K562 (cell line): ENCODE results near the gene DAPP1. TPM values are rescaled to one million over a fixed set of nuclear protein-coding genes. Genes with fewer than 3 reads are reported as not detected.

Source experiments
- ATF2 ChIP-seq: sonication (generic); formaldehyde crosslinking; IDR thresholded peaks from 2 replicates; pipeline ENCODE4 v1.8.1; 2022; ENCODE audit warnings: missing genetic modification reagents
- C11orf30 ChIP-seq: fragments of 450-650 bp; IDR thresholded peaks from 2 replicates; pipeline ENCODE4 v1.6.1; 2016; ENCODE audit warnings: low read depth, mild to moderate bottlenecking
- CREB1 ChIP-seq, 2 experiments: sonication (generic) in 1 of 2; formaldehyde crosslinking in 1 of 2; IDR thresholded peaks; 2 replicates each; pipeline versions ENCODE4 v1.6.1 to v1.8.0; 2012 to 2022; ENCODE audit warnings: inconsistent platforms in 1 of 2, mild to moderate bottlenecking in 1 of 2, missing genetic modification reagents in 1 of 2, moderate library complexity in 1 of 2
- CREB3L1 ChIP-seq: fragments of 450-650 bp; IDR thresholded peaks from 2 replicates; pipeline ENCODE4 v1.6.1; 2014; ENCODE audit warnings: low read depth, mild to moderate bottlenecking, moderate library complexity, borderline replicate concordance
- ELF1 ChIP-seq: fragments of 200-800 bp; sonication (Bioruptor generic); IDR thresholded peaks from 2 replicates; pipeline ENCODE4 v1.6.1; 2016; ENCODE audit warnings: missing genetic modification characterization, missing compliant biosample characterization
- MCM5 ChIP-seq: fragments of 450-650 bp; IDR thresholded peaks from 2 replicates; pipeline ENCODE4 v1.6.1; 2016; ENCODE audit warnings: low read depth
- MTA1 ChIP-seq: fragments of 450-650 bp; IDR thresholded peaks from 2 replicates; pipeline ENCODE4 v1.6.1; 2017; ENCODE audit warnings: borderline replicate concordance
- NFYB ChIP-seq: IDR thresholded peaks from 2 replicates; pipeline ENCODE4 v1.6.1; 2011; ENCODE audit warnings: mild to moderate bottlenecking, moderate library complexity; ENCODE audit not compliant: insufficient read length; ENCODE audit errors: extremely low read depth
- PHF20 ChIP-seq: fragments of 450-650 bp; IDR thresholded peaks from 2 replicates; pipeline ENCODE4 v1.6.1; 2018; ENCODE audit not compliant: partially characterized antibody
- POLR2AphosphoS2 ChIP-seq: IDR thresholded peaks from 2 replicates; pipeline ENCODE4 v1.6.1; 2012; ENCODE audit warnings: low read length, improper control_type of control experiment
- SIN3B ChIP-seq: fragments of 450-650 bp; IDR thresholded peaks from 2 replicates; pipeline ENCODE4 v1.6.1; 2017; ENCODE audit warnings: low read depth, mild to moderate bottlenecking, moderate library complexity
- SMAD4 ChIP-seq: fragments of 250-450 bp; sonication (Bioruptor Pico); conservative IDR thresholded peaks from 2 replicates; pipeline ENCODE4 v1.8.0; 2021; ENCODE audit warnings: inconsistent platforms, mild to moderate bottlenecking, moderate library complexity
- ZBTB5 ChIP-seq: fragments of 450-650 bp; IDR thresholded peaks from 2 replicates; pipeline ENCODE4 v1.6.1; 2017; ENCODE audit warnings: antibody characterized with exemption
- ZFP36 ChIP-seq: fragments of 150-350 bp; IDR thresholded peaks from 2 replicates; pipeline ENCODE4 v1.6.1; 2018; ENCODE audit warnings: low read length, low read depth; ENCODE audit not compliant: partially characterized antibody
- polyA plus RNA-seq, 8 experiments: library from polyadenylated mRNA; depleted of rRNA in 4 of 8; stranded (reverse) in 5 of 8; unstranded in 3 of 8; fragments of >200 nt; fragmentation: Nextera tagmentation in 2 of 8; fragmentation: Illumina TruSeq in 1 of 8; extraction: Ambion mirVana in 2 of 8; extraction: Trizol in 1 of 8; gene quantifications; 2 replicates each; pipeline versions ENCODE4 v1.2.1 to v1.2.3, GENCODE V29; 2011 to 2014; ENCODE audit warnings: inconsistent platforms in 1 of 8, missing spikeins in 1 of 8
- total RNA-seq, 7 experiments: library from RNA; depleted of rRNA in 6 of 7; stranded (reverse); fragments of >200 nt in 6 of 7; fragmentation: Illumina TruSeq in 2 of 7; extraction: Trizol in 2 of 7; gene quantifications; 2 replicates each; pipeline versions ENCODE4 v1.2.1 to v1.2.3, GENCODE V29; 2011 to 2021; ENCODE audit warnings: low replicate concordance in 1 of 7
- TF ChIP-seq, protein P1 (sequence below): fragments of 250-450 bp; sonication (Bioruptor Pico); IDR thresholded peaks from 2 replicates; pipeline ENCODE4 v1.5.1; 2021; ENCODE audit warnings: mild to moderate bottlenecking
- TF ChIP-seq, protein P2 (sequence below): fragments of 450-650 bp; IDR thresholded peaks from 2 replicates; pipeline ENCODE4 v1.6.1; 2016; ENCODE audit warnings: borderline replicate concordance

DAPP1 gene
- total and polyA plus RNA-seq, 9 of the 15 experiments (the other 6 are each of a cell fraction or from before 2014, with no cell fraction given) = 1.9 to 7.2 (median 3.6) TPM

DNA sequence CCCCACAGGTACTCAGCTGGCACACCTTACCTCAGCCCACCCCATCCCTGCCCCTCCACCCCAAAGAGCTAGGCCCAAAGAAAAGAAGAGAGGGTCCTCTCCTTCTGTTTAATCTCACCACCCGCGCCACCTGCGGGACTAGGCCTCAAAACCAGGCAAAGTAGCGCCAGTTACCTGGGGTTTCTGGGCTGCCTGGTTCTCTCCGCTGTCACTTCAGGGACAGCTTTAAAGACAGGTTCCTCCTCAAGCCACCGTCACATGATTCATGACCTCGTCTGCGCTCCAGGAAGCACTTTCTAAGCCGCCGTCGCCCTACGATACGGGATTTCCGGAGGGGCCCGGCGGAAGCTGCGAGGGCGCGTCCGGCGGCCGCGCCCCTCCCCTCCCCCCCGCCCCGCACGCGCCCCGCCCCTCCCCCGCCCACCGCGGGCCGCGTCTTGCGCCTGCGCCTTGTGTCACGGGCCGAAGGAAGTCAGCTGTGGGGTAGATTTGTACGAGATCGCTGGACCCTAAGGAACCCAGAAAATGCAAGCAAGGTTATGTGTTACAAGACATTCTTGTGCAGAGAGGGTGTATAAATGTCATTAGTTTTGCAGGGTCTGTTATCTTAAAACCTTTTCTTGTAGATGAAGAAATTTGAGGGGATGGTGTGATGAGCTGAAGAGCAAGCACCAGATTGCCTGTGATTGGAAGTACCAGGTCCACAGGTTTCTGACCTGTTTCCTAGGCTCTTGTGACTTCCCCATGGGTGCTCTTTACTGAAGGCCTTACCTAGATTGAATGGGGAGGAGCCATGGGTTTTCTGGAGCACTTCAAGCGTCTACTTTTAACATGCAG lies 77.8 kb downstream of the DAPP1 start, which contains the start of gene LAMTOR3 (continued):
- peak; percentile 96 for TF ChIP-seq C11orf30
- no peak for TF ChIP-seq POLR2AphosphoS2
- no peak for TF ChIP-seq MCM5
- no peak for TF ChIP-seq SMAD4
- peak; percentile 90 for TF ChIP-seq SIN3B
- TF ChIP-seq ATF2 = no peak
- peak; percentile 97 for TF ChIP-seq PHF20
- TF ChIP-seq CREB3L1 = no peak
- TF ChIP-seq, protein P1, sequence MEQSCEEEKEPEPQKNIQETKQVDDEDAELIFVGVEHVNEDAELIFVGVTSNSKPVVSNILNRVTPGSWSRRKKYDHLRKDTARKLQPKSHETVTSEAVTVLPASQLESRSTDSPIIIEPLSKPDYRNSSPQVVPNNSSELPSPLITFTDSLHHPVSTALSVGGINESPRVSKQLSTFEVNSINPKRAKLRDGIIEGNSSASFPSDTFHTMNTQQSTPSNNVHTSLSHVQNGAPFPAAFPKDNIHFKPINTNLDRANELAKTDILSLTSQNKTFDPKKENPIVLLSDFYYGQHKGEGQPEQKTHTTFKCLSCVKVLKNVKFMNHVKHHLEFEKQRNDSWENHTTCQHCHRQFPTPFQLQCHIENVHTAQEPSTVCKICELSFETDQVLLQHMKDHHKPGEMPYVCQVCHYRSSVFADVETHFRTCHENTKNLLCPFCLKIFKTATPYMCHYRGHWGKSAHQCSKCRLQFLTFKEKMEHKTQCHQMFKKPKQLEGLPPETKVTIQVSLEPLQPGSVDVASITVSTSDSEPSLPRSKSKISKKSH (CRISPR knock-in tag) = no peak
- peak; percentile 84 for TF ChIP-seq ELF1 (tag)
- TF ChIP-seq, protein P2, sequence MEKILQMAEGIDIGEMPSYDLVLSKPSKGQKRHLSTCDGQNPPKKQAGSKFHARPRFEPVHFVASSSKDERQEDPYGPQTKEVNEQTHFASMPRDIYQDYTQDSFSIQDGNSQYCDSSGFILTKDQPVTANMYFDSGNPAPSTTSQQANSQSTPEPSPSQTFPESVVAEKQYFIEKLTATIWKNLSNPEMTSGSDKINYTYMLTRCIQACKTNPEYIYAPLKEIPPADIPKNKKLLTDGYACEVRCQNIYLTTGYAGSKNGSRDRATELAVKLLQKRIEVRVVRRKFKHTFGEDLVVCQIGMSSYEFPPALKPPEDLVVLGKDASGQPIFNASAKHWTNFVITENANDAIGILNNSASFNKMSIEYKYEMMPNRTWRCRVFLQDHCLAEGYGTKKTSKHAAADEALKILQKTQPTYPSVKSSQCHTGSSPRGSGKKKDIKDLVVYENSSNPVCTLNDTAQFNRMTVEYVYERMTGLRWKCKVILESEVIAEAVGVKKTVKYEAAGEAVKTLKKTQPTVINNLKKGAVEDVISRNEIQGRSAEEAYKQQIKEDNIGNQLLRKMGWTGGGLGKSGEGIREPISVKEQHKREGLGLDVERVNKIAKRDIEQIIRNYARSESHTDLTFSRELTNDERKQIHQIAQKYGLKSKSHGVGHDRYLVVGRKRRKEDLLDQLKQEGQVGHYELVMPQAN = peak; percentile 87
- TF ChIP-seq MTA1 = peak; percentile 59; the same call in 1 of the 2 replicates
- TF ChIP-seq ZBTB5 = no peak
- TF ChIP-seq CREB1 (IDR thresholded peaks at IDR 0.05) = peak; percentile 88
- TF ChIP-seq CREB1 (CRISPR knock-in tag; IDR thresholded peaks at IDR 0.05) = peak; percentile 74; the same call in 1 of the 2 replicates
- no peak for TF ChIP-seq NFYB
- no peak for TF ChIP-seq ZFP36
